ENCODE data around the gene VASH2.

DNA sequence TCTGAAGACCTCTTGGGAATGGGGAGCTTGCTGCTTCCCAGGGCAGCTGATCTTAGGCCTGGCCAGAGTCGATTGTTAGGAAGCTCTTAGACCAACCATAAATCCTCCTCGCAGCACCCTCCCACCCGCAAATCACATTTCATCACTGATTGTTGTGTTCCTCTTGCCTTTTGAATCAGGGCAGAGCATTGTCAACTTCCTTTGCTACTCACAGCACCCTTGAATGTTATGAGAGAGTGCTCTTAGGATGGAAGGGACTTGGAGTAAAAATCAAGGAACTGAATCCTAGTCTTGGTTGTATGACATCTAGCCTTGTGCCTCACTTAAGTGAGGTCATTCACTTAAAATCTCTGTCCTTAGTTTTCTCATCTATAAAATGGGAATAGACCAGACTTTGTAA lies 3.0 kb downstream of the VASH2 start:
- TF ChIP-seq POLR2A (IDR thresholded peaks at IDR 0.05), result no peak
- no peak for TF ChIP-seq CTCF (IDR thresholded peaks at IDR 0.05)

All from adrenal gland (tissue), 5 donors.